ENCODE measurements around the gene EIF4A2.
"Not testable (repeated sequence)": the region's sequence is repeated elsewhere in the genome, so short reads cannot be mapped to it uniquely, and the experiment has no call there.

EIF4A2 gene

DNA sequence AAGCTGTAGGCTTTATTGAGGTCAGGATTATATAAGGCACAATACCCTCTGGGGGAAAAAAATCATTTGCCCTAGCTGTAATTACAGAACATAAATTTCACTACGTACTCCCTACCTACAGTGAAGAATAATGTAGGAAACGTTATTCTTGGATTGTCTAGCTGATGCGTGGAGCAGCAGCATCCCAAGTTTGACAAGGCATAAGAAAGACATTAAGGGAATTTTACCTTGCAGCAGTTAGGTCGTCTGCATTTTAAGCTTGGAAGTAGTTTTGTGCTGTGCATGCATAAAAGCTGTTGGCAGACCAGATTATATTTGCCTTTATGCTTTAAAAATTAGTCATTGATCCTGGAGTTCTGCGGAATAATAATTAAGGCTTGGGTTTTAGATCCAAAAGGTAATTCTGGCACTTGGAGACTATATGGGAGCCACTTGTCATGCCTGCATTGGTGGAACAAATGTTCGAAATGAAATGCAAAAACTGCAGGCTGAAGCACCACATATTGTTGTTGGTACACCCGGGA is 2.2 kb downstream of the EIF4A2 start:
- no peak for DNase-seq

DNA sequence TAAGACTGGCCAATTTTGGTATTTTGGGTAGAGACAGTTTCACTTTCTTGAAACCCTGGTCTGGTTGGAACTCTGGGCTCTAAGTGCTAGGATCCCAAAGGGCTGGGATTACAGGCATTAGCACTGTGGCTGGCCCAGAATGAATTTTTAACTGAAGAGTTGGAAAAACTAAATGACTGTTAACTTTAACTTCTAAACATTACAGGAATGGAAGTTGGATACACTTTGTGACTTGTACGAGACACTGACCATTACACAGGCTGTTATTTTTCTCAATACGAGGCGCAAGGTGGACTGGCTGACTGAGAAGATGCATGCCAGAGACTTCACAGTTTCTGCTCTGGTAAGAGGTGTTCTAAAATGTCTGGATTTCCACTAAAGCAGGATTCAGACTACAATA is 3.5 kb downstream of the EIF4A2 start:
- no peak for DNase-seq

DNA sequence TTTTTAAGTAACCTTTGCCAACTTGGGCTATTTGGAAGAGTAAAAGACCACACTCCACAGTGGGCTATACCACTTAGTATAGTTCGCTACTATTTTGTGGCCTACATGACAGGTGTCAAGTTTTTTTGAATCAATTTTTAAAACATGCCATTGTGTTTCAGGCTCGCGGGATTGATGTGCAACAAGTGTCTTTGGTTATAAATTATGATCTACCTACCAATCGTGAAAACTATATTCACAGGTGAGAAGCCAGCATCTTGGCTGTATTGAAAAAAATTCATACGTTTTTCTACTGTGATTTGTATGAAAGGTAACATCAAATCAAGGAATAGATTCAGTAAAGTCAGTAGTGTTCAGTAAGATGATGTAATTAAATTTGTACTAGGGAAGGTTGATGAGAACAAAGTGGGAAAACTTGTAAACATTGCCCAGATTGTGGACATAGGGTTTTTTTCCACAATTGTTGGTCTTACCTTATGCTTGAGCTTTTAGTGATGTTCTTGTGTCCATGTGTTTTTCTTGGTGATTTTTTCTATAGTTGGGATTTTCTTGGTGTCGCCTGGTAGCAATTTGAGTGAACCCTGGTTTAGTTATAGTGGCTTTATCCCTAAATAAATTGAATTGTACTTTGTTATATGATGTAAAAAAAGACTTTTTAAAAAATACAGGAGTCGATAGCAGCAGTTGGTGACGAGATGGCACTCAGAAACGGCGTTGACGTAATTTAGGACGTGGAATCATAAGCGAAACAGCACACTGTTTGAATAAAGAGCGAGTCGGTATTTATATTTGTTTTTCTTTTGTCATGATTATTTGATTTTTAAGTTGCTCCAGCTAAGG is 4.5 kb downstream of the EIF4A2 start:
- DNase-seq: no peak

DNA sequence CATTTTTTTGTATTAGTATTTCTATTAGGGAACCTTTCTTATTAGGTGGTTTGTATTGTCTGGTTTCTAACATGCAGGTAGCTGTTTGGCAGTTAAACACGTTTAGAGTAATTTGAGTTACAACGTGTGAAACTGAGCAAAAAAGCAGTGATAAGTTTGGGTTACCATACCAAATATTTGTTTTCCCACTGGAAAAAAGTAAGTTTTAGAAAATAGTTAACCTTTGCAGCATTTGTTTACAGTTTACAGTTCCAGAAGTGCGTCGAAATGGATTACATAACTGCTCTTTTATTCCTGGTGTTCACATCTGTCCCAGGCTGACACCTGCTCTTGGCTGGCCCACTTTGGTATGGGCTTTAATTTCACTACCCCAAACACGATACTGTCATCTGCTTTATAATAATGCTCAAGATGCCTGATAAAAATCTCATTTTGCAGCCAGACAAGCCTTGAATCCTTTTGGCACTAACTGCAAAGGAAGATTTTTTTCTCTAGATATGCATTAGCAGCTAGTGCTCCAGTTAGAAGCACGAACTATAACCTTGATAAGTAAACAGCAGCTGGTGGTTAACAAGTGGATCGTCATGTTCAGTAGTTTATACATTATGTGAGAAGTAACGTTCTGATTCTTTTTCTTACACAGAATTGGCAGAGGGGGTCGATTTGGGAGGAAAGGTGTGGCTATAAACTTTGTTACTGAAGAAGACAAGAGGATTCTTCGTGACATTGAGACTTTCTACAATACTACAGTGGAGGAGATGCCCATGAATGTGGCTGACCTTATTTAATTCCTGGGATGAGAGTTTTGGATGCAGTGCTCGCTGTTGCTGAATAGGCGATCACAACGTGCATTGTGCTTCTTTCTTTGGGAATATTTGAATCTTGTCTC is 5.3 kb downstream of the EIF4A2 start:
- no peak for DNase-seq

DNA sequence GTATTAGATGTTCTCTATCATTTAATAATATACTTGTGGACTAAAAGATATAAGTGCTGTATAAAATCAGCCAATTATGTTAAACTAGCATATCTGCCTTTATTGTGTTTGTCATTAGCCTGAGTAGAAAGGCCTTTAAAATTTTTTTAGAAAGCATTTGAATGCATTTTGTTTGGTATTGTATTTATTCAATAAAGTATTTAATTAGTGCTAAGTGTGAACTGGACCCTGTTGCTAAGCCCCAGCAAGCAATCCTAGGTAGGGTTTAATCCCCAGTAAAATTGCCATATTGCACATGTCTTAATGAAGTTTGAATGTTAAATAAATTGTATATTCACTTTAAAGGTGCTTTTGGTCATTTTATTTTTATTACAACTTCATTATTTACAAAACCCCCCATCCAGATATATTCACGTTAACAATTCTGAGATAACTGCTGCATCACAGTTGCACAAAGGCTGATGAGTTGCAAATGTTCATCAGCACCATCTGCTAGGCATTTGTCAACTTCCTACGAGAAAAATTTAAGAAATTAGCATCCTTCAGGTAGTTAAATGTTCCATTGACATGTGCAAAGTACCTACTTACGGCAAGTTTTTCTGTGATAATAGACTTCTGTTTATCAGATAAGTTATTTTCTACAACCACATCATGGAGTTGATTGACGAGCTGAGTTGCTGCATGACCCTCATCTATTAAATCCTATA is 6.3 kb downstream of the EIF4A2 start:
- DNase-seq: no peak

DNA sequence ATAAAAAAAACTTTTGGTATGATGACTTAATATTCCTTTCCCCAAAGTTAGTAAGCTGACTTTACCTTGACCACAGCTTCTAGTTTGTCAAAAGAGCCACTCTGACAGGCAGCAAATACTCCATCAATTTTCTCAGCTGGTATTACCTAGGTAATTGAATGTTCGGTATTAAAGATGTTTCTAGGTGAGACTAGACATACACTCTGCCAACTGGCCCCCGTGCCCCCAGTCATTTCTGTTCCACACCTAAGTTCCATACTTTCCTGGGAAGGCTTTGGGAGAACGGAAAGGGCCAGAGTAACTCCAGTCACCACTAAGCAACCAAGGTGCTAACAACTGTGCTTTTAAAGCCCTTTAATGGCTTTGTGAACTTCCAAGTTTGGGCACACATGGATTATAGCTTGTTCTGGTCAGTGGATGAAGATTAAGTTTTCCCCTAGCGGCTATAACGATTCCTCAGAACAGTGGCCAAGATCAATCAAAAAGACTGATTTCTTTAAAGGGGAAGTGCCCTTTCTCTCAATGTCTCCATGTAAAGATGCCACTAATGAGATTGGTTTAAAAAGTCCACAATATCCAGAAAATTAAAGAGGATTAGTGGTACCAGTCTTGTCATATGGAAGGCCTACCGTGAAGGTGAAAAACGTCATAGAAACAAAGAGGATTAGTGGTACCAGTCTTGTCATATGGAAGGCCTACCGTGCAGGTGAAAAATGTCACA is 7.0 kb downstream of the EIF4A2 start:
- no peak for DNase-seq

DNA sequence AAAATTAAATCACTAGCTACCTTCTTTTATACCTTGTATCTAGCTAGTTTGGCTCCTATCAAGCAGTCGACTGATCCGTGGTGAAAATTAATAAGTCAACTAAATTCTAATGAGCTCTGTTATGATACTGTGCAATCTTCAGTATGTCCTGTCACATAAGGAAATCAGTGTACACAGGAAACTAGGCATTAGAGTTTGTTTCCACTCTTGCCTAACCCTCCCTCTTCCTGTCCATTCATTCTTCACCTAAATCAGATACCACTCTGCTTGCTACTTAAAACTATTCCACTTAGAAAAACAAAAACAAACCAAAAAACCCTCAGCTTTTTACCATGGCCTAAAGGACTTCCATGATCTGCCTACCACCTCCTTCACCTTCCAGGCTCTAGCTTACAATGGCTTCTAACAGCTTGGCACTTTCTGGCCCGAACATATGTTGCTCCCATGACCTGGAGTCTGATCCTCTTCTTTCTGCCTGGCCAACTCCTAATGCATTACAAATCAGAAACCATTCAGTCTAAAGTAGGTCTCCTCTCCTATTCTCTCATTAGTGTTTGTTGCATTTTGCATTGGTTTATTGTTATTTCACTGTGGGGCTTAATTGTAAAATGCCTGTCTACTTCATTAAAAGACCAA is 15.0 kb downstream of the EIF4A2 start:
- DNase-seq: no peak

DNA sequence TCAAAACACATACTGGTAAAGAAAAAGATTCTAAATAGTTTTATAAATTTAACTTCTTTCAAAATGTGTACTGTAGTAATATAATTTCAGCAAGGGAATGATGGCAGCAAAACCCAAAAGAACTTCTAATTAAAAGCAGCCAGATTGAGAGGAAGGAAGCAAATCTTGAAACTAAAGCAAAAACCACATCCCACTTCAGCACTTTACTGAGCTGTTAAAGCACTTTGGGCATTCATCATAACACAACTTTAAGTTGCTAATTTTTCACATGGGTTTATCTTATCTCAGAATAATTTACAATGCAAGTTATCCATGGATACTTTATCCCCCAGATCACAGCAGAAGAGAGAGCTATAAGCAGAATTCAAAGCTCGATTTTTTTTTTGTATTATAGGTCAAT is 16.9 kb downstream of the EIF4A2 start:
- DNase-seq: no peak

DNA sequence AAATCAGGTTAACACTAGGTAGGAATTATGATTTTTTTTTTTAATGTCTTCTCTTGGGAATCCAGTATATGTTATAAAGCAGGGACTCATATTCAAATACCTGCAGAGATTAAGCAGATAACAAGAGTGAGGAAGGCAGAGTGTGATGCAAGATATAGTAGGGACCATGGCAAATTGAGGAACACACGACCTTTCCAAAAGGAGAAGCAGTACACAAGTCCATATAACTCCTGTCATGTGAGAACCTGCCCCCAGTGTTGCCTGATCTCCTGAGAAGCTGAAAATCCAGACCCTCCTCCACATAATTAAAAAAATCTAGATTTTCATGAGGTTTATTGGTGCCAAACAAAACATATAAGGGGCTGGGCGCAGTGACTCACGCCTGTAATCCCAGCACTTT is 19.3 kb downstream of the EIF4A2 start:
- no peak for DNase-seq

DNA sequence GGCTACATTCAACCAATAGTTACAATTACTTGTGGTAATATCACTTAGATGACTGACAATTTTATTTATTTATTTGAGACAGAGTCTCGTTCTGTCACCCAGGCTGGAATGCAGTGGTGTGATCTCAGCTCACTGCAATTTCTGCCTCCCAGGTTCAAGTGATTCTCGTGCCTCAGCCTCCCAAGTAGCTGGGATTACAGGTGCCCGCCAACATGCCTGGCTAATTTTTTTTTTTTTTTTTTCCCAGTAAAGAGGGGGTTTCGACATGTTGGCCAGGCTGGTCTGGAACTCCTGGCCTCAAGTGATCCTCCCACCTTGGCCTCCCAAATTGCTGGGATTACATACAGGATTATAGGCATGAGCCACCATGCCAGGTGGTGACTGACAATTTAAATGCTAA is 20.1 kb downstream of the EIF4A2 start:
- not testable (repeated sequence) for DNase-seq

DNA sequence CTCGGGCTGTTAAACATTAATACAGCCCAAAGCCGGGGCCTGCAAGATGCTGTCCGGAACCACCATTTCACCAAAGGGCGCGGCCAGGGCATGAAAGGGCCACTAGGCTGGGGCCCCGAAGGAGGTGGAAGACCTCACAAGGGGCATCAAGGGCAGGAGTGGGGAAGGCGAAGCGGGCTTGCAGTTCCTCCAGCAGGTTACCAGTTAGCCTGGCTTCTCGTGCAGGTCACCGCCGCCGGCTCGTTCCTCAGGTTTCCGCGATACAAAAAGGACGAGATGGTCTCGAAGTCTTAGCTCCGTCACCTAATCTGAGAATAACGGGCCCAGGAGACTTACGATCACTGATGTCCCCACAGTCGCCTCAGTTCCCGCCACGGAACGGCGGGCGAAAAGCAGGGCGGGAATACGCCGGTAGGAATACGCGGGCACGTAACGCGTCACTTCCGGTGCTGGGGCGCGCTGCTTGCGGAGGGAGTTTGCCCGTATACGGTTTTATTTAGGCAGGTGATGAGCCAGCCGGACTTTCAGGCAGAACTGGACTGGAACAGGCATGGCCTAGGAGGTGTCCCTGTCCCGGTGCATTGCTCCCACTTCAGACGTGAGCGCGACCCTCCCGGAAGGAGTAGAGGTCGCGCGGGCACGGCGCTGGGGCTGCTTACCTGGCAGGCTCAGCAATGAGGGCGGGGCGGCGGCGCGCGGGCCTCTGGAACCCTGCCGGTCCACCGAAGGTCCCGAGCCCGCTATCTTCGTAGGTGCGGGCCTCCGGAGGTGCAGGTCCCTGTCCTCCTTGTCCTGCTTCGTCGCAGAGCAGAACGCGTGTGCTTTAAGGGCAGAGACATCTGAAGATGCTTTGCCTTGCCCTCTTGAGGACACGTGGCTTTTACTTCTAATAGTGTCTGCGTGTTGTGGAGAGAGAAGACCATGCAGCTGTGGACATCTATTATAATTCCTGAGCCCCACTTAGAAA is 23.0 kb downstream of the EIF4A2 start, which contains the start of gene RFC4:
Gene RFC4 (minus strand): TSS at position 394 of the 967 bp plus-strand sequence. CDS start 1,769 bp downstream, outside the sequence.
- DNase-seq: peak; percentile 80

DNA sequence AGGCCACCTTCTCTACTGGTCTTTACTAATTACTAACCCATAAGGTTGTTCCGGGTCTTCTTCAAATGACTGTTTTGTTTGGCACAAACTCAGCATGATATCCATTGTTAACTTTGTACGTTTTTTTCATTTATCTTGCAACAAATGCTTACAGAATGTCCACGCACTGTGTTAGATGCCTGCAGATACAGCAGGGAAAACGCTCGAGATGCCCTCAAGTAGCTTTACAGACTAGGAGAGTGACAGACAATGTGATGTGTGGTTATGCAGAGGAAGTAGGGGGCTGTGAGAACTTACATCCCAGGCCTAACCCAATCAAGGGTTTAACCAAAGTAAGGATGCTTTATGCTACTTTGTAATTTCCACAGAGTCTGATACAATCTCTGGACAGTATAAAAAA is 23.9 kb downstream of the EIF4A2 start:
- DNase-seq: no peak

DNA sequence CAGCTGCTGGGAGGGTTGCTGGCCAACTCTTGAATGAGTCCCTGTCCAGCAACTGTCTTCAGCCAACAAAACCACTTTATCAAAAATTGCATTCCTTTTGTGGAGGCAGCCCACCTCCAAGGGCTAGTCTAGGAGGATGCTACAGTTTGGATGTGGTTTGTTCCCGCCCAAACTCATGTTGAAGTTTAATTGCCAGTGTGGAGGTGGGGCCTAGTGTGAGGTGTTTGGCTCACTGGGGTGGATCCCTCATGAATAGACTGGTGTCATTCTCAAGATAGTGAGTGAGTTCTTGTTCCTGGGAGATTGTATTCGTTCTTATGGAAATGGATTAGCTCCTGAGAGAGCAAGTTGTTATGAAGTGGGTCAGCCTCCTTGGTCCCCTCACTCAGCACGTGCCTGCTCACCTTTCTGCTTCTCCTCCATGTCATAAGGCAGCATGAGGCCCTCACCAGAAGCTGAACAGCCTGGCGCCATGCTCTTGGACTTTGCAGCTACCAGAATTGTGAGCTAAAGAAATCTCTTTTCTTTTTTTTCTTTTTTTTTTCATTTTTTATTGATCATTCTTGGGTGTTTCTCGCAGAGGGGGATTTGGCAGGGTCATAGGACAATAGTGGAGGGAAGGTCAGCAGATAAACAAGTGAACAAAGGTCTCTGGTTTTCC is 27.1 kb downstream of the EIF4A2 start:
- no peak for DNase-seq

DNA sequence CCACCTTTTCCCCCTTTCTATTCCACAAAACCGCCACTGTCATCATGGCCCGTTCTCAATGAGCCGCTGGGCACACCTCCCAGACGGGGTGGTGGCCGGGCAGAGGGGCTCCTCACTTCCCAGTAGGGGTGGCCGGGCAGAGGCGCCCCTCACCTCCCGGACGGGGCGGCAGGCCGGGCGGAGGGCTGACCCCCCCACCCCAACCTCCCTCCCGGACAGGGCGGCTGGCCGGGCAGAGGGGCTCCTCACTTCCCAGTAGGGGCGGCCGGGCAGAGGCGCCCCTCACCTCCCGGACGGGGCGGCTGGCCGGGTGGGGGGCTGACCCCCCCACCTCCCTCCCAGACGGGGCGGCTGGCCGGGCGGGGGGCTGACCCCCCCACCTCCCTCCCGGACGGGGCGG is 27.9 kb downstream of the EIF4A2 start:
- DNase-seq: not testable (repeated sequence)

DNA sequence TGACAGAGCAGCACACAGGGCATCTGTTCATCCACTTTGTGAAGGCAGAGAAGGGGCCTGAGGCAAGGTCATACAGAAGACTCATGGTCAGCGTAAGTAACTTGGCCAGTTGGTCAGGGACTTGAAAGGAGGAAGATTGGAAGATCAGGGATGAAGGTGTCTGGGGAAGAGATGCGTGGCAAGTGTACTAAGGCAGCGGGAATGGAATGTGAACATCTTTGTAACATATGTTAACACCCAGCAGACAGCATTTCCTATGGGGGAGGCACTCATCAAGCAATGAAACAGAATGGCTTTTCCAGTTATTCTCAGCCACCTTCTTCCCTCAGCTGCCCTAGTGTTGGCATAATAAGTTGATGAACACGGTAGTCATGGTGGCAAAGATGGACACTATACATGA is 30.7 kb downstream of the EIF4A2 start:
- no peak for DNase-seq

DNA sequence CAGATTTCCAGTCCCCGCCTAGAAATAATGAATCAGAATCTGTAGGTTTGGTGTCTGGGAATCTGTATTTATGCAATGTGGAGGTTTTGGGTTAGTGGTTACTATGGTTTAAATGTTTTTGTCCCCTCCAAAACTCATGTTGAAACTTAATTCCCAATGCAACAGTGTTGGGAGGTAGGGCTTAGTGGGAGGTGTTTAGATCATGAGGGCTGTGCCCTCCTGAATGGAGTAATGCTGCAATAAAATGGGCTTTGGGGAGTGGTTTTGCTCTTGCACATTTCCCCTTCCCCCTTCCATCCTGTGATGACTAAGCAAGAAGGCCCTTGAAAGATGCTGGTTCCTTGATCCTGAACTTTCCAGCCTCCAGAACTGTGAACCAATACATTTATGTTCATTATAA is 32.1 kb downstream of the EIF4A2 start:
- no peak for DNase-seq

DNA sequence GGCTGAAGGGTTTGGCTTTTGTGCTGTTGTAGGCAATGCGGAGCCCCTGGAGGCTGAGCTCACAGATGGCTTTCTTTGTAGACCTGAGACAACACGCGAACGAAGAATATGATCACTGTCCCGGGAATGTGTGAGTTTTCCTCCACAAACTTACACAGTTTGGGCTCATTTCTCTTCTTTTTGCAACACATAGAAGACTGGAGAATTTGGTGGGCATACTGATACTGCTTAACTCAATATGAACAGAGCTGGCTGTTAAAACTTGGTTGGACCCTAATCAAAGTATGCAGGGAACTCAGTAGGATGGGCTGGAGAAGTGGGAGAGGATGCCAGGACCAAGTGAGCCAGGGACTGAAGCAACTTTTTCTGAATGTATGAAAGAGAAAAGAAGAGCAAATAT is 35.1 kb downstream of the EIF4A2 start:
- DNase-seq: no peak

DNA sequence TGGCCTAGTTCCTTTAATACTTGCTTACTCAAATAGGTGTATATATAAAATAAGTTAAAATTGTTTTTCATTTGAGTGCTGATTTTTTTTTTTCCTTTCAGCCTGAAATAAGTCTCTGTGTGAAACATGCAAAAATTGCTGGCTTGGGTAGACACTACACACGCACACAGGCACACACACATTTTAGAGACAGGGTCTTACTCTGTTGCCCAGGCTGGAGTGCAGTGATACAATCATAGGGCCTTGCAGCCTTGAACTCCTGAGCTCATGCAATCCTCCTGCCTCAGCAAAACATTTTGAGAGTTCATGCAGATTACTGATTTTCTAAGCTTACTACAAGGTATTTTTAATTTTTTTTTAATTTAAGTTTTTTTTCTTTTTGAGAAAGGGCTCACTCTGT is 35.6 kb downstream of the EIF4A2 start:
- DNase-seq: no peak

DNA sequence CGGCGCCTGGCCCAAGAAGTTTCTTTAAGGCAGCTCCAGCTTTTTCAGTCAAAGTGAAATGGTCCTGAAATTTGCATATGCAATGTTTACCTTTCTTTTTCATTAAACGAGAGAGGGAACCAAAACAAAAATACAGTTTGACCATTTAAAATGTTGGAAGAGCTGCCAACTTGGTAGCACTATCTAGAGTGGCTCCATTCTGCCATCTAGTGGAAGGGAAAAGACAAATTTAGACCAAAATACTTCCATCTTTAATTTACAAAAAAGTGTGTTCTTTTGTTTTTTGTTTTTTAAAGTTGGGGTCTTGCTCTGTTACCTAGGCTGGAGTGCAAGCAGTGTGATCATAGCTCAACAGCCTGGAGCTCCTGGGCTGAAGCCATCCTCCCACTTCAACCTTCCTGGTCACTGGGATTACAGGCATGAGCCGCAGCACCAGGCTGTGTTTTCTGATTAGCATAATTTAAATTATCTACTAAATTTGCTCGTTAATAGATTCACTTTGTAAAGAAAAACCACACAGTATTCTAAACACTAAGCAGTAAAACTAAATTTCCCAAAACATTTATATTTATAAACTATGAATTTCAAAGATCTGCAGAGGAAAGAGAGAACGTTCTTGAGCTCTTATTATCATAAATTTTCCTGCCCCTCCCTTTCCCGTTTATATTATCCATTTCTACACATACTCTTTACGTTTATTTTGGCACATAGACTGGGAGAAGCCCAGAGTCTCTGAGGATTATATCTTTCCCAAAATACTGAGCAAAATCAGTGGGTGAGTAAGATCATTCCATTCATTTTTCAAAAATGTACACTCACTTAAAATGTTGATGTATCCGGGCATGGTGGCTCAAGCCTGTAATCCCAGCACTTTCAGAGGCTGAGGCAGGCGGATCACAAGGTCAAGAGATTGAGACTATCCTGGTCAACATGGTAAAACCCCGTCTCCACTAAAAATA is 38.3 kb downstream of the EIF4A2 start:
- no peak for DNase-seq

Data from activated T-cell treated with anti-CD3 and anti-CD28 coated beads for 4 hours (primary cell).